Peyer's patch (tissue), 4 donors: ENCODE measurements around the gene HLA-DQB1.

Experiments
- CTCF ChIP-seq, 6 experiments: fragments of 450-650 bp in 4 of 6; fragments of 200-600 bp in 2 of 6; sonication (generic) in 1 of 6; IDR thresholded peaks; one replicate each; pipeline ENCODE4 v1.5.1; 2017 to 2019; ENCODE audit warnings: antibody characterized with exemption in 6 of 6, mild to moderate bottlenecking in 3 of 6, moderate library complexity in 1 of 6
- POLR2A ChIP-seq, 2 donors: fragments of 450-650 bp; IDR thresholded peaks; one replicate each; pipeline ENCODE4 v1.5.1; 2017; ENCODE audit warnings: antibody characterized with exemption in 2 of 2, mild to moderate bottlenecking in 2 of 2, moderate library complexity in 2 of 2

GRCh38 chr6:32637219-32637880, 29.1 kb downstream of the HLA-DQB1 start, which contains the start of gene HLA-DQA1:
- TF ChIP-seq CTCF (IDR thresholded peaks at IDR 0.05): no peak
- no peak for TF ChIP-seq POLR2A (IDR thresholded peaks at IDR 0.05)
